NT2/D1 (cell line): ENCODE data around the gene CRYBG2.

Experiments used
- DNase-seq: peaks from one replicate; pipeline ENCODE4 v3.0.0-alpha.2; 2011; ENCODE audit warnings: low read depth, low spot score
- H3K27me3 ChIP-seq: 2 replicates; pipeline ENCODE4 v1.6.0; 2011; ENCODE audit warnings: mild to moderate bottlenecking; ENCODE audit not compliant: insufficient read length, insufficient read depth
- H3K36me3 ChIP-seq: 2 replicates; pipeline ENCODE4 v1.6.1; 2011; ENCODE audit warnings: mild to moderate bottlenecking, low read length, mixed read lengths; ENCODE audit not compliant: insufficient read depth, insufficient read length
- H3K4me1 ChIP-seq: 2 replicates; pipeline ENCODE4 v1.5.1; 2011; ENCODE audit not compliant: insufficient read depth, insufficient read length
- H3K4me3 ChIP-seq: 2 replicates; pipeline ENCODE4 v1.5.1; 2011; ENCODE audit warnings: low read depth; ENCODE audit not compliant: insufficient read length
- H3K9ac ChIP-seq: 2 replicates; pipeline ENCODE4 v1.6.0; 2011; ENCODE audit warnings: low read depth; ENCODE audit not compliant: insufficient read length
- H3K9me3 ChIP-seq: 2 replicates; pipeline ENCODE4 v1.5.1; 2011; ENCODE audit warnings: mild to moderate bottlenecking, low read length; ENCODE audit not compliant: insufficient read depth
- SUZ12 ChIP-seq: IDR thresholded peaks from 2 replicates; pipeline ENCODE4 v1.6.1; 2011; ENCODE audit not compliant: insufficient read length, insufficient read depth; ENCODE audit errors: extremely low read depth
- YY1 ChIP-seq: IDR thresholded peaks from 2 replicates; pipeline ENCODE4 v1.6.1; 2011; ENCODE audit not compliant: insufficient read length, insufficient read depth
- ZNF274 ChIP-seq: IDR thresholded peaks from 2 replicates; pipeline ENCODE4 v1.6.1; 2011; ENCODE audit warnings: mild to moderate bottlenecking, low read depth, low read length

The CRYBG2 gene

GRCh38 chr1:26290122-26290881 is 63.6 kb downstream of the CRYBG2 start:
- peak overlapping the region; percentile 63 for H3K9ac ChIP-seq
- peaks cover 26% of the 10 kb centered on the region for H3K4me1 ChIP-seq
- no peak for TF ChIP-seq YY1
- no peak for TF ChIP-seq ZNF274
- TF ChIP-seq SUZ12: no peak
- no peaks in the 10 kb centered on the region for H3K27me3 ChIP-seq
- DNase-seq: no peak
- no peaks in the 10 kb centered on the region for H3K9me3 ChIP-seq
- peaks cover 21% of the 10 kb centered on the region for H3K36me3 ChIP-seq
- H3K4me3 ChIP-seq: no peak overlapping the region

DNA sequence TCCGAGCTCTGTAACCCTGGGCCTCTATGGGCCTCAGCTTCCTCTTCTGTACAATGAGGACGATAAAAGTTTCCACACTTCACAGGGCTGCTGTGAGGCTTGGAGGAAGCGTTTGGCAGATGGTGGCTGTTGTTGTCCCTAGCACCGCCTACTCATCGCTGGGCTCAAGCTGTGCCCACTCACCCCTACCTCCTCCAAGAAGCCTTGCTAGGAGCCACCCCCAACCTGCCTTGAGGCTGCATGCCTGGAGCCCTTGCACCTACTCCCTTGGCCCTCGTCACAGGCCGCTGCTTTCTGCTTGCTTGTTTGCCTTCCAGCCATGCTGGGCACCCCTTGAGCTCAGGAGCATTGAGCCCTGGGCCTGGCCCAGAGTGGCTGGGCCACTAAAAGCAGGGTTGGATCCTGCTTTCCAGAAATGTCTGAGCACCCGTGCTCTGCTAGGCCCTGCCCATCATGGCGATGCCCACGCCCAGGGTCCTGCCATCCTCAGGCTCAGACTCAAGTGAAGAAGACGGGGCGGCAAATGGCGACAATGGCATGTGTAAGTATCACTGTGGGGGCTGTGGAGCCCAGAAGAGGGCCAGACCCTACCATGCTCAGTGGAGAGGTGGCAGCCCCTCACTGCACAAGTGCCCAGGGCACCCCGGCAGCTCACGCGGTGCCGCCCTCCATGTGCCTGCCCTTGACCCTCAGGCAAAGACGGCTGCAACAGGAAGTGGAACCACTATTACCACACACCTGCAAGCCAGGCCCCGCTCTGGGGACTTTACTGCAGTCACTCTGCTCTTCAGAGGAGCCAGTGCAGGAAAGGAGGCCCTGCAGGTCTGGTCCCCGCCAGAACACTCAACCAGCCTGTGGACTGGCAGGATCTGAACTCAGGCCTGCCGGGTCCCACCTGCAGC is 64.5 kb downstream of the CRYBG2 start:
- Histone ChIP-seq H3K9ac (no peak overlapping the region), H3K9me3 (no peaks in the 10 kb centered on the region), H3K27me3 (no peaks in the 10 kb centered on the region), H3K4me1 (peaks cover 32% of the 10 kb centered on the region), H3K36me3 (peaks cover 21% of the 10 kb centered on the region), H3K4me3 (no peak overlapping the region)
- TF ChIP-seq SUZ12 (no peak), ZNF274 (no peak), YY1 (no peak)
- DNase-seq: no peak

GRCh38 chr1:26288311-26288941 is 65.5 kb downstream of the CRYBG2 start:
- Histone ChIP-seq H3K27me3 (no peaks in the 10 kb centered on the region), H3K9ac (no peak overlapping the region), H3K36me3 (peaks cover 24% of the 10 kb centered on the region), H3K4me1 (peaks cover 34% of the 10 kb centered on the region), H3K9me3 (no peaks in the 10 kb centered on the region), H3K4me3 (no peak overlapping the region)
- TF ChIP-seq SUZ12: no peak
- no peak for TF ChIP-seq YY1
- no peak for DNase-seq

DNA sequence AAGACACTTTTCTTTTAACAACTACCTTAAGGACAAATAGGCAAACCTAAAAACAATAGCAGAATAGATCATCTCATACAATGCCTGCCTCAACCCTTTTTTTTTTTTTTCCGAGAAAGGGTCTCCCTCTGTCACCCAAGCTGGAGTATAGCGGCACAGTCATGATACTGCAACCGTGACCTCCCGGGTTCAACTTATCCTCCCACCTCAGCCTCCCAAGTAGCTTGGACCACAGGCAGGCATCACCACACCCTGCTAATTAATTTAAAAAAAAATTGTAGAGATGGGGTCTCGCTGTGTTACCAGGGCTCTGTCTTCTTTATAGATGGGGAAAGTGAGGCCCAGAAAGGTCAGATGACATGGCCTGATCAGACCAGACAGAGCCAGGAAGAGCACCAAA is 66.1 kb downstream of the CRYBG2 start:
- Histone ChIP-seq H3K36me3 (peaks cover 27% of the 10 kb centered on the region), H3K9ac (no peak overlapping the region), H3K9me3 (no peaks in the 10 kb centered on the region), H3K4me3 (no peak overlapping the region), H3K27me3 (no peaks in the 10 kb centered on the region), H3K4me1 (peaks cover 37% of the 10 kb centered on the region)
- no peak for TF ChIP-seq YY1
- no peak for TF ChIP-seq ZNF274
- no peak for TF ChIP-seq SUZ12
- DNase-seq: no peak

DNA sequence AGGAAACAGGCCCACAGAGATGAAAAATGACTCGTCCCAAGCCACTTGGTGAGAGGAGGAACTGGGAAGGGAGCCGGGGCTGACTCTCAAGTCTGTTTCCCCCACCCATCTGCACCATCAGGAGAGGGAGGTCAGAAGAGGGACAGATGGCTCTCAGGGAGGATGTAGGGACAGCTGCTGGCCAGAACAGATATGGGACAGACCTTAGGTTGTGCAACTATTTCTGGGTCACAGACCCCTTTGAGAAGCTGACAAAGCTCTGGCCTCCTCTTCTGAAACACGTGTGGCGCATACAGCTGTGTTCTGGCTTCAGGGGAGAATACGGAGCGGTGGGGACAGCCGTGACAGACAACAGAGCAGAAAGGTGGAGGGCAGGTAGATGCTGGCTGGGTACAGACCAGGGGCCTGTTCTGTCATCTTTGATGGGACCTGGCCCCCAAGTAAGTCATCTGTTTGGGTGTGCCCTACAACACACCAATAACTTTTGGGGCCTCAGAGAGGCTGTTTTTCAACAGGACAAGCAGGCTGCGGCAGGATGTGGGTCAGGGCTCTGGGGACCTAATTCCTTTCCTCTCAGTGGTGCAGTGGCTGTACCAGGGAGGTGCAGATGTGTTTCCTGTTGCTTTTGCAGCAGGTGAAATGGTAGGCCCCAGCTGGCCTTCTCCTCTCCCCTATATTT is 66.8 kb downstream of the CRYBG2 start:
- no peak overlapping the region for H3K9ac ChIP-seq
- no peaks in the 10 kb centered on the region for H3K27me3 ChIP-seq
- TF ChIP-seq YY1 (no peak), SUZ12 (no peak), ZNF274 (no peak)
- H3K9me3 ChIP-seq: no peaks in the 10 kb centered on the region
- no peak for DNase-seq
- H3K4me3 ChIP-seq: no peak overlapping the region
- peaks cover 43% of the 10 kb centered on the region for H3K4me1 ChIP-seq
- H3K36me3 ChIP-seq: peaks cover 31% of the 10 kb centered on the region

- H3K9ac ChIP-seq: no peak overlapping the region
Observed at GRCh38 chr1:26286064-26286416, 67.9 kb downstream of the CRYBG2 start.

More at GRCh38 chr1:26286064-26286416, 67.9 kb downstream of the CRYBG2 start:
- no peak for TF ChIP-seq YY1
- TF ChIP-seq SUZ12: no peak
- no peak for TF ChIP-seq ZNF274
- H3K4me3 ChIP-seq: no peak overlapping the region
- H3K27me3 ChIP-seq: no peaks in the 10 kb centered on the region
- no peak for DNase-seq
- H3K4me1 ChIP-seq: peaks cover 49% of the 10 kb centered on the region
- H3K36me3 ChIP-seq: peaks cover 32% of the 10 kb centered on the region
- H3K9me3 ChIP-seq: no peaks in the 10 kb centered on the region
